WI38 (cell line): Measurements from ENCODE around the gene CLDN19.

Experiments used
- H3K4me3 ChIP-seq: 2 replicates; pipeline ENCODE4 v1.5.1; 2011; ENCODE audit warnings: low read depth, mild to moderate bottlenecking, control low read depth, low read length
- TF ChIP-seq, protein P1 (sequence below): IDR thresholded peaks from 2 replicates; pipeline ENCODE4 v1.5.1; 2012; ENCODE audit warnings: low read depth, mild to moderate bottlenecking, control low read depth, low read length

The CLDN19 gene

DNA sequence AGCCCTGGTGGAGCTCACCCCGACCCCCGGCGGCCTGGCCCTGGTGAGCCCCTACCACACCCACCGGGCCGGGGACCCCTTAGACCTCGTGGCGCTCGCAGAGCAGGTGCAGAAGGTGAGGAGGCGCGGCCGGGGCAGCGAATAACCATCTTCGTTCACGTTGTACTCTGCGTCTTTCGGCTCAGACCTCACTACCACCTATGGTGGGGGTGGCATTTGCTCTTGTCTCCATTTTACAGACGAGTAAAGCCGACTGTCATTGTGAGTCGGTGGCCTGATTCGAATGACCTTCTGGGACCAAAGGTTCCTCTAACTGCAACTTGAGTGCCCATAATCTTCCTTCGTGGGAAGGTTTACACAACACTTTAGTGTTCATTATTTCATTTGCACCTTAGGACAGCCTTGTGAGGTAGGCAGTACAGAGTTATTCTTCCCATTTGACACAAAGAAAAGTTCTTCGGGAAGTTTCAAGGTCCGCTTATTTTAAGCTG is 27.5 kb upstream of the CLDN19 start:
- TF ChIP-seq, protein P1, sequence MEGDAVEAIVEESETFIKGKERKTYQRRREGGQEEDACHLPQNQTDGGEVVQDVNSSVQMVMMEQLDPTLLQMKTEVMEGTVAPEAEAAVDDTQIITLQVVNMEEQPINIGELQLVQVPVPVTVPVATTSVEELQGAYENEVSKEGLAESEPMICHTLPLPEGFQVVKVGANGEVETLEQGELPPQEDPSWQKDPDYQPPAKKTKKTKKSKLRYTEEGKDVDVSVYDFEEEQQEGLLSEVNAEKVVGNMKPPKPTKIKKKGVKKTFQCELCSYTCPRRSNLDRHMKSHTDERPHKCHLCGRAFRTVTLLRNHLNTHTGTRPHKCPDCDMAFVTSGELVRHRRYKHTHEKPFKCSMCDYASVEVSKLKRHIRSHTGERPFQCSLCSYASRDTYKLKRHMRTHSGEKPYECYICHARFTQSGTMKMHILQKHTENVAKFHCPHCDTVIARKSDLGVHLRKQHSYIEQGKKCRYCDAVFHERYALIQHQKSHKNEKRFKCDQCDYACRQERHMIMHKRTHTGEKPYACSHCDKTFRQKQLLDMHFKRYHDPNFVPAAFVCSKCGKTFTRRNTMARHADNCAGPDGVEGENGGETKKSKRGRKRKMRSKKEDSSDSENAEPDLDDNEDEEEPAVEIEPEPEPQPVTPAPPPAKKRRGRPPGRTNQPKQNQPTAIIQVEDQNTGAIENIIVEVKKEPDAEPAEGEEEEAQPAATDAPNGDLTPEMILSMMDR, result no peak
- H3K4me3 ChIP-seq, result peak overlapping the region; percentile 79

DNA sequence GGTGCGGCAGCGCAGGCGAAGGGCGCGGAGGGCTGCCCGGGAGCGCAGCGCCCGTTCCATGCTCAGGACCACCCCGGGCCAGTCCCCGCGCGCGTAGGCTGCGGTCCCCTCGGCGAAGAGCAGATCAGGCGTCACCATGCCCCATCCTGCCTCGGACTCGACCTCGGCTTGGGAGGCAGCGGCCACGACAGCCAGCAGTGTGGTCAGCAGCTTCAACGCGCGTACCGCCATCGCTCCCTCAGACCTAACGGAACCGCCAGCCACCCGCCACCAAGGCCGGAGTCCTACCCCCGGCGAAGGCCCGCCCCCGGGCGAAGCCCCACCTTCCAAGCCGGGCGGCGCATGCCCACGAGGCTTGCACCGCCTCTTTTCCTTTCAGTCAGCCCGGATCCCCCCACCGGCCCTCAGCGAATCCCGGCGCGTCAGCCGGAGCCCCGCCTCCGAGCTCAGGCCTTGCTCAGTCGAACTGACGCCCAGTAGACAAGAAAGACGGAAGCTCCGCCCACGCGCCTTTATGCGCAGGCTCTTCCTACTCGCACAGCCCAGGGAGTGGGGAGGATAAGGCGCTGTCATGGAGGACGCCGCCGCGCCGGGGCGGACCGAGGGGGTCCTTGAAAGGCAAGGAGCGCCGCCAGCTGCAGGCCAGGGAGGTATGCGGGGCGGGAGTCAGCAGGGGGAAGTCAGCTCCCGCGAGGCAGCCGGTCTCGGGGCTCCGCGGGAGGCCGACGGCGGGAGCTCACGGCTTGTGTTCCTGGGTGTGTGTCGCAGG is 26.9 kb upstream of the CLDN19 start, which contains the start of the genes C1orf50 and P3H1:
Gene C1orf50 (plus strand): TSS at position 509 of the 769 bp plus-strand sequence. CDS start 63 bp downstream, at position 572.
Gene P3H1 (minus strand): TSS at position 288 of the 769 bp plus-strand sequence. CDS start 57 bp downstream, at position 231.
- peak within 1 kb of the TSS; percentile 79 for H3K4me3 ChIP-seq
- TF ChIP-seq, protein P1, result no peak

GRCh38 chr1:42765832-42766740 is 26.1 kb upstream of the CLDN19 start:
- H3K4me3 ChIP-seq, result peak overlapping the region; percentile 79
- TF ChIP-seq, protein P1, result peak; percentile 63

DNA sequence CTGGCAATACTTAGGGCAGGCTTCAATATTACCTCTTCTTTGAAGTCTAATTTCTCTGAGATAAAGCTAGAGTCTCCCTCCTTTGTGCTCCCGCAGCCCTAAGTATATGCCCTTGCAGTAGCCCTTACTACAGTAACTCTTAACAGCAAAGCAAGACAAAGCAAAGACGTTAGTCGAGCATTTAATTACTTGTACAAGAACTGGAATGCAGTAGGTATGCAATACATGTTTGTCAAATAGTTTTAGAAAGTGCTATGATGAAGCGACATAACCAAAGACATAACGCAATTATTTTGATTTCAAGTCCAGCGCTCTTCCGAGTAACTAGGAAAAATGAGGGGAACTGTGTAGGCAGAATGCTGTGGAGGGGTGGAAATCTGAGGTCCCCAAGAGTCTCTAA is 25.2 kb upstream of the CLDN19 start:
- H3K4me3 ChIP-seq, result peak overlapping the region; percentile 79
- TF ChIP-seq, protein P1, result no peak

DNA sequence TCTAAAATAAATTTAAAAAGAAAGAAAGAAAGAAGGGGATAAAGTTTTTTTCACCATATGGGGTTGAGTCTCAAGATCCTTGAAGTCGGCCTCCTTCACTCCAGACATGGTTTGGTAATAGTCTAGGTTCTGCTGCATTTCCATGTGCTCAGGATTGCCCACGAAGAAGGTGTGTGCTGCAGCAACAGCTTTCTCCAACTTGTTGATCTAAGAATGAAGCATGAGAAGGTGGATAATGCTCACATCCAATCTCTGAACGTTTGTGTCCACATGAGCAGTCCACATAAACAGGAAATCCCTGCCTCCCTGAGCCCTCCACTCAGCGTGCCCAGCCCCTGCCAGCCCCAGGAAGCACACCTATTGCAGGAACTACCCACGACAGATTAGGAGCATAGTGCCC is 22.2 kb upstream of the CLDN19 start:
- H3K4me3 ChIP-seq, result no peak overlapping the region
- TF ChIP-seq, protein P1, result no peak

DNA sequence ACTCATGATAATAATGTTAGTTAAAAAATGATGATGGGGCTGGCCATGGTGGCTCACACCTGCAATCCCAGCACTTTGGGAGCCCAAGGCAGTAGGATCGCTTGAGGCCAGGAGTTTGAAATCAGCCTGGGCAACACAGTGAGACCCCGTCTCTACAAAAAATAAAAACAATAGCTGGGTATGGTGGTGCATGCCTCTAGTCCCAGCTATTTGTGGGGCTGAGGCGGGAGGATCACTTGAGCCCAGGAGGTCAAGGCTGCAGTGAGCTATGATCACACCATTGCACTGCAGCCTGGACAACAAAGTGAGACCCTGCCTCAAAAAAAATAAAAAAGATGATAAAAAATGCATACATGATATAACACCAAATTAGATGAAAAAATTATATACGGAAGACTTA is 21.5 kb upstream of the CLDN19 start:
- TF ChIP-seq, protein P1, result no peak

More for the DNA sequence above, 21.5 kb upstream of the CLDN19 start:
- H3K4me3 ChIP-seq, result no peak overlapping the region
